NCI-H82 (cell line): ENCODE measurements around the gene RNF39.

Experiments
- DNase-seq: peaks from one replicate; lab custom pipeline; 2025; lab: John Stamatoyannopoulos, UW

Gene RNF39

DNA sequence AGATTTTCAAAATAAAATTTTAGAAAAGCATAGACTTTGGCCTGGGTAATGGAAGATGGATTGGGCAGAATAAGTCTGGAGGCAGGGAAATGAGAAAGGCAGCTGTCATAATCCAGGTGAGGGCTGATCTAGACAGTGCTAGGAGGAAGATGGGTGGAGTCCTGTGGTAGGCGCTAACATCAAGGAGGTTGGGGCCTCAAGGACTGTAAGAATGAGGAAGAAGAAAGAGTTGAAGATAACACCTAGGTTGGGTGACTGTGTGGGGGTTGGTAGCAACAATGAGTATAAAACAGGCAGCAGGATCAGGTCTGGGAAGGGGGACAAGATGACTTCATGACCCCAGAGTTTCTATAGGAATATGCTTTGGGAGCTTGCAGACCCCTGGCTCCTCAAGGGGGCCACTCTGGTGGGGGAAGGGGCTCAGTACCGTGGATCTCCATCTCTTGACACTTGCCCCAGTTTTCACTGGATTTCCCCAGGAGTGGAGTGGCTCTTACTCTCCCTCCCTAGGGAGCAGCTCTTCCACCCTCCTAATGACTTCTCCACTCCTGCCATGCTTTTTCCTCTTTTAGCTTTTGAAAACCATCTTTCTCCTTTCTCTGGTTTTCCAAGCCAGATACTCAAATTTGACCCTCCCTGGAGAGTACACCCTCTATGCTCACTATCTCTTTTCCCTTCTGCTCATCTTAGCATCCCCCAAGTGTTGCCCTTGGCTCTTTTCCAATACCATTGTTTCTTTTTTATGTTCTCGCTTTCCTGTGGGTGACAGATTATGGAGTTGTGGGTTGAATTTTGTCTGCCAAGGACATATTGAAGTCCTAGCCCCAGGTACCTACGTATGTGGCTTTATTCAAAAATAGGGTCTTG, 22.6 kb upstream of the RNF39 start:
- no peak for DNase-seq

DNA sequence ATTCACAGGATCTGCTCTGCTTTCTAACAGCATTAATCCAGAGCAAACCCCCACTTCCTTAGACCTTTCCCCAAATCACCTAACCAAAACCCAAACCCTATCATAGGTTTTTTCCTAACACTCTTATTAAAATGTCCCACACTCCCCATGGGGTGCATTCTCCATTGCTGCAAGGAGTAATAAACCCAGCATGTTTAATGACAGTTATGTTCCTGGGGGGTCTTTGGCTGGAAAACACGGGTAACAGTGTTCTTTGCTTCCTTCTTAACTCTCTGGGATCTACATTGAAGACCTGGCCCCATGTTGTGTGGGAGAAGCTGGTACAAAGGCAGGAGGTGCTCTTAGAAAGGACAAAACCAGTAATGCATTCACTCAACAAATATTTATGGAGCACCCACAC, 21.3 kb upstream of the RNF39 start:
- DNase-seq = no peak

DNA sequence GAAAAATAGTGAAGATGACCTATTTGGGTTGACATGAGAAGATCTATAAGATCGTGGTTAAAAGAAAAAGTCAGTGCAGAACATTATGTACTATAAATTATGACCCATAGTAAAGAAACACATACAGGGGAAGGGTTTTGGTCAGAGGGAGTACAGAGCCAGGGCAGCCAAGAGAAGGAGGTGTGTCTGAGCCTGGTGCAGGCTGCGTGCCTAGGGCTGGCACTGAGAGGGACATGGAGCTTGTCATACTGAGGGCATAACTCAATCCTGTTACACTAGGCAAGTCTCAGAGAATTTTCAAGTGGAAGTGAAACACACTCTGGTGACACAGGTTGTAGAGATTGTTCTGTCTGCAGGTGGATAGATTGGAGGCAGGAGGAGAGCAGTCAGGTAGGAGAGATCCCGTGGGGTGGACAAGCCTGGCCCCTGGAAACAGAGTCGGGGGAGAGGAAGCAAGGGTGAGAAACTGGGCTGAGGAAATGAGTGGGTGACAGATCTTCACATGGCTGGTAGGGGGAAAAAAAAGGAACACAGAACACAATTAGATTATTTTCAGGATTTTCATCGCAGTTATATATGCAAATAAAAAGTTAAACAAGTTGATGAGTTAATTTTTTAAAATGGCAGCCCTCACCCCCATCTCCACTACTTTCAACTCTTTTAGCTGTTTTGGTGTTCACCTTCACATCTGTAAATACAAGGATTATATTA, 18.5 kb upstream of the RNF39 start:
- no peak for DNase-seq

DNA sequence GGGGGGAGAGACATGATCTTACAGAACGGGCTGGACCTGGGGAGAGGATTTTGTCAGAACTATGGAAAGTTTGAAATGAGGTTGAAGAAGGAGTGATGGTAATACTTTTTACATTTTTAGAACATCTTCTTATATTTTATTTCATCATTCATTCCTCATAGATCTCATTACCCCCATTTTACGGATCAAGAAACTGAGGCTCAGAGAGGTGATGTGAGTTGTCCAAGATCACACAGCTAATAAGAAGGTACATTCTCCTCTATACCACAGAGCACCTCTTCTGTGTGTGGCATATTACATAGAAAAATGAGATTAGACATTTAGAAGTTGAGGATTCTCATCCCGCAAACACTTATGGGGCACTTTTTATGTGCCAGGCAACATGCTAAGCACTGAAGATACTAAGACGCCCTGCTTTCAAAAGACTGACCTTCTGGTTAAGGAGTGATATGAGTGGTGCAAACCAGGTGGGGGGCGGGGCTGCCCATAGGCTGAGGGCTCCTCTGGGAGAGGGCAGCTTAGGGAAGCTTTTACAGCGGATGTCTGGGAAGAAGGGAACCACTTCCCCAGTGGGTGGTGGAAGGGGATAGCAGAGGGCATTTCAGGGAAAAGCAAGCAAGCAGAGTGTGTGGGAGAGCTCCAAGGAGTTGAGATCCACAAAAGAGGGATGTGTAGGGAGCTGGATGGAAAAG, 17.4 kb upstream of the RNF39 start:
- DNase-seq = peak; percentile 23

DNA sequence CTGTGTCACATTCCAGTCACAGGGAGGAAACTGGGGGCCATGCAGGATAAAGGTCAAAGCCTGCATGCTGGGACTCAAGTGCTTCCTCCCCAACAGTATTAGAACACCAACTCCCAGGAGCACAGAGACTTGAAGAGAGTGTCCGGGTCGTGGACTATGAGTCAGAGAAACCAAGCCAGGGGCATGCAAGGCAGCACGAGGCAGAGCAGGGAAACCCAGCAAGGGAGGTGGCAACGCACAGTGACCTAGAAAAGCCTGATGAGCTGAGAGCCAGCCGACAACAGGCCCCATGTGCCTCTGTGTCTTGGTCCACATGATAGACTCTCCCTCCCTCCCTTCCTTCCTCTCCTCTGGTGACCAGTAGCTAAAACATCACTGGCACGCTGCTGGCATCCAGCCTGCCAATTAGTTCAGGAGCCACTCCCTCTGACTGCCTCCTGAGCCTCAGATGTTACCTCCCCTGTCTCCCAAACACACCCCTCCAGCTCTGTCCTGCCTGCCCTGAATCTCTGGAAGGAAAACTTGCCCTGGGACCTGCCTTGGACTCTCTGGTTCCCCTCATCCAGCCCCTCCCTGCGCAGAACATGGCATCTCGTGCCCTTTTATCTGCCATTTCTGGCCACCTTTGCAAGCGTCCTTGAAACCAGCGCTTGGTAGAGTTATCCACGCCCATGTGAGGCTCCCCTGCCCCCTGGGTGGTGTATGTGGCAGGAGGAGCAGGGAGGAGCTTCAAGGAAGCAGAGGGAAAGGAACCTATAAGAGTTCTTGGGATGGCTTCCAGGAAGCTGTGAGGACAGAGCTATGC, 16.2 kb upstream of the RNF39 start:
- DNase-seq = no peak

DNA sequence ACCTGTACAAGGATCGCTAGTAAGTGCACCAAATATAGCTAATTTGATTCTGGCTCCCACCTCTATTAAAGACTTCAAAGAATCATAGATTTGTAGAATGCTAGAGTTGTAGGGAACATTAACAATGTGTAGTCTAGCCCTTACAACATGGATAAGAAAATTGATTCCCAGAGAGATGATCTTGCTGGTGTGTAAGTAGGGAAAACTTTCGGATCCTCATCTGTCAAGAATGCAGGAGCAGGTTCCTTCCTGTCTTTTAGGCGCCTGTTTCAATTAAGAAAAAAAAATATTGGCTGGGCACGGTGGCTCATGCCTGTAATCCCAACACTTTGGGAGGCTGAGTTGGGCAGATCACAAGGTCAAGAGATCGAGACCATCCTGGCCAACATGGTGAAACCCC, 12.3 kb upstream of the RNF39 start:
- DNase-seq = no peak

DNA sequence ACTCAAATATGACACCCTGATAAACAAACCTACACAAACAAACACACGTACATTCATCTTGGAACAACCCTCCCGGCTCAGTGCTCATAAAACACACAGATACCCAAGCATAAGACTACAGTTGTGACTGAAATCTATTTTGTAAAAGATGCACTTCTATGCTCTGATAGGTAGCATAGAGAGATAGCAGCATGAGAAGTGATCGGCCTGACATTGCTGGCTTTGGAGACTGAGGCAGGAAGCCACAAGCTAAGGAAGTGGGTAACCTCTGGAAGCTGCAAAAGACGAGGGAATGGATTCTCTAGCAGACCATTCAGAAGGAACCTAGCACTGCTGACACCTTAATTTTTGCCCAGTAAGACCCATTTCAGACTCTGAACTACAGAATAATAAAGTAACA, 1.6 kb upstream of the RNF39 start:
- DNase-seq = no peak

DNA sequence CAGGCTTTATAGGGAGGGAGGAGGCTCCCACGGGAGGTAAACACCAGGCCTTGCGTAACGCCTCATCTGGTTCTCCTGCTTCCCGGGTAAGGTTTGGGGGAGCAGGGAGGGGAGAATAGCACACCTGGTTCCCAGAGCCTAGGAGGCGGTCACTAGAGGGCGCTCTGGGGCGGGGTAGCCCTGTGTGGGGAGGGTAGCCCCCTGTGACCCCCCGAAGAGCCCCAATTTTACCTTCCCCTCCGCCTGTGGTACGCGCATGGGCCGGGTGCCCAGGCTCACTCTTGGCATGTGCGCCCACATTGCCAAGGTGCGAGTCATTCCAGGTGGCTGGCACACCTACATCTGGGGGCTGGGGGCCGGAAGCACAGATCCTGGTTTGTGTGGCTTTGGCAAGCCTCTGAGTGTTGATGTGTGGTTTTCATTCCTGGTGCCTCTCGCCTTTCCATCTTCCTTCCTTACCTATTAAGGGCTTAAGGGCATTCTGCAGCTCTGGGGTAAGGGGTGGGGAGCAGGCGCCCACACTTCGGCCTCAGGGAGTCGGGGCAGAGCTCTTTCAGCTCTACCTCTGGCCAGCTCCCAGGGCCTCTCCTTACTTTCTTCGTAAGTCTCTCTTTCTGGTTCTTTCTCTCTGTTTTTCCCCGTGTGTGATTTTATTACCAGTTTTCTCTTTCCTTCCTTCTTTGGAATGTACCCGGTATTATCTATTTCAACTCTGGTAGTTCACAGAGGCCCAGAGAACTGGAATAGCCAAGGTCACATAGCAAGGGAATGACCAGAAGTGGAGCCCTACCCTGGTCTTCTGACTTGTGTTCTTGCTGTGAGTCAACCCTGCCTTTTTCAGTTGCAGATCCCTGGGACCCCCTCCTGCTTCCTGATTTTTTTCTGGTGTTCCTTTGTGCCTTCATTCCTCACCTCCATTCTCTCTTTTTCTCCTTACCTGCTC, 492 bp upstream of the RNF39 start:
- DNase-seq = no peak

DNA sequence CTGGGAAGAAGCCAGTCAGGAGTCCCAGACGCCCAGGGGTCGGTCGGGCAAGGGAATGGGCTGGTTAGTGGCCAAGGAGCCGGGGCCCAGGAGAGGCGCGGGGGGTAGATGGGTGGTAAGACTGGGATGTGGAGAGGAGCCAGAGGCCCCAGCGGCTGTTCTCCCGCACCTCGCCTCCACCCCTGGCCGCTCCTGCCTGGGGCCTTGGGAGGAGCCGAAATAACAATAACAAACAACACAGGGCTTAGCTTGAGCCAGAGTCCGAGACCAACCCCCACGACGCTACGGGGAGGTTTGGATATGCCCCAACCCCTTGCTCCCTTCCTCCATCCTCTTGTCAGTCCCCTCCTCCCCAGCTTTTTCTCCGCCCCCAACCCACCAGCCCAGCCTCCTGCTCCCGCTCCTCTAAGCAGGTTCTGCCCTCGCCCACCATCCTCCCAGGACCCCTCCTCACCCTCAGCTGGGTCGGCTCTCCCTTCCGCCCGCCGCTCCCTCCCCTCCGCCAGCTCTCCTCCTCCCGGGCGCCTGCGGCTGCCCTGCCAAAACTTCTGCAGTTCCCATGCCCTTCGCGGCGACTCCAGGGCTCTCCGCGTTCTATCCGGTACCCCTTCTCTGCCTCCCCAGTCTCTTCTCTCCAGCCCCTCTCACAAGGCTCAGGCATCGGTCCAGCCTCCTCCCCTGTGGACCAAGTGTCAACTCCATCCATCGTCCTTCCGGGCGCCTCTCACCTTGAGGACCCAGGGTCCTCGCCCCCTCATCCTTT, 1.1 kb downstream of the RNF39 start:
- DNase-seq = no peak

DNA sequence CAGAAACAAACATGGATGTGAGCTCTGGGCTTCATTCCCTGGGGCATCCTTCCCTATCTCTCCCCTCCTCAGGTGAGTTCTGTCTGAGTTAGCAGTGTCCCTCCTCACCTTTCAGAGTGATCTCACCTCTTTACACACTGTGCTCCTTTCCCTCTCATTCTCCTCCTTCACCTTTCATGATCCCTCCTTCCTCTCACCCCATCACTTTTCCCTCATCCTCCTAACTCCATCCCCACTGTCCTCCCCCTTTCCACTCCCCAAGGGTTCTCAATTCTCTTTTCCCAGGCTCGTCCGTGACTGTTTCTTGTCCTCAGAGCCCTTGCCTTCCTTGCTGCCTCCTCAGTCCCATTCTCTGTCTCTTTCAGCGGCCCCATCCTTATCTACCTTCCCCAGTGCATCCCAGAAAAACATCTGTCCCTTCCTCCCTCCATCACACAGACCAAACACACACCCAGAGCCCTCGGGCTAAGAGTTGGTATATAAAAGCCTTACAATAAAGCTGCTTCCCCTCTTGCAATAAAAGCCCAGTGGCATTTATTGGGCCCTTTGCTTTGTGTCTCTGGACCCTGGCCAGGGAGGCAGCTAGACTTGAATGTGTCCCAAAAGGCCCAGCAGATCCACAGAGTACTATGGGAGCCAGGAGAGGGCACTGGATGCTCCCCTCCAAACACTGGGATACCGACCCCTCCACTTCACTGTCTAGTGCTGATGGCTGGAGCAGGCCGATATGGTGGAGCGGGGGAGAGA, 1.9 kb downstream of the RNF39 start:
- DNase-seq = no peak

DNA sequence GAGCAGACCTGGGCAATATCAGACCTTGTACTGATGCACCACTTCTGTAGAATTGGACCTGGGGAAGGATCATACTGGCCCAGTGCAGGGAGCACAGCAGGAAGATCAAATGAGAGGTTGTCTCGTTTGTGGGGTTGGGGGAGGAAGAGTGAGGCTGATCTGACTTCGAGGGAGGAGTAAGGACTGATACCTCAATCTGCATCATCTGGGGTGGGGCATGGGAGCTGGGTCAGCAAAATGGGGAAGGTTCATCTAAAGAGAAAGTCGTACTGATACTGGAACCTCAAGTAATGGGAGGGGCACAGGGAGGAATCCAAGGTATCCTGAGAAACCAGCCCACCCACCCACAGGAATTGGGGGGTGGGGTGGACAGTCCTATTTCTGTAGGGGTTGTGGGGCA, 3.7 kb downstream of the RNF39 start:
- no peak for DNase-seq

DNA sequence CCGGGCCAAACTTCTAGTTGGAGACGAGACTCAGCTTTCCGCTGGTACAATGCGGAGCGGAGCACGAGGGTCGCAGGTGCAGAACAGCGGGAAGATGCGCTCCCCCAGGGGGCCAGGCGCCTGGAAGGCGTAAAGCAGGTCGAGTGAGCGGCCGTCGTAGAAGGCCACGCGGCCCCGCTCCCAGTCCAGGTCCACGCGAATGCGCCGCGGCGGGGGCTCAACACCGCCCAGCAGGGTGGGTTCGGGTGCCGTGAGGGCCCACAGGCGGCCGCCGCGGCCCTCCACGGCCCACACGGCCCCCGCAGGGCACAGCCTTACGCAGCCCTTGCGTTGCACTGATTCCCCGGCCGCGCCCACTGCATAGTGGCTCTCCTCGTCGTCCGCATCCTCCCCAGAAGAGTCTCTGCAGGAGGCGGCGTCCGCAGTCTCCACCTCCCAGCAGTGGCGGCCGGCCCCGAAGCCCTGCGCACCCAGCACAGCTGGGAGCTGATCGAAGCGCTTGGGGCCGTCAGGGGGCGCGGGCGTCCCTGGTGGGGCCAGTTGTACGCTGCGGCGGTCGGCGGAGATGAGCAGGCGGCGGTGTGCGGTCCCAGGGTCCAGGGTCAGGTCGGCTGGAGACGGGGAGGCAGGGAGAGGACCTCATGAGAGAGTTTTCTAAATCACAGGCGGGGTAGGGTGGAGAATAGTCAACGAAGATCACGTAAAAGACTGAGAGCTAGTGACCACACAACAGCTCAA, 4.3 kb downstream of the RNF39 start:
- DNase-seq = no peak

DNA sequence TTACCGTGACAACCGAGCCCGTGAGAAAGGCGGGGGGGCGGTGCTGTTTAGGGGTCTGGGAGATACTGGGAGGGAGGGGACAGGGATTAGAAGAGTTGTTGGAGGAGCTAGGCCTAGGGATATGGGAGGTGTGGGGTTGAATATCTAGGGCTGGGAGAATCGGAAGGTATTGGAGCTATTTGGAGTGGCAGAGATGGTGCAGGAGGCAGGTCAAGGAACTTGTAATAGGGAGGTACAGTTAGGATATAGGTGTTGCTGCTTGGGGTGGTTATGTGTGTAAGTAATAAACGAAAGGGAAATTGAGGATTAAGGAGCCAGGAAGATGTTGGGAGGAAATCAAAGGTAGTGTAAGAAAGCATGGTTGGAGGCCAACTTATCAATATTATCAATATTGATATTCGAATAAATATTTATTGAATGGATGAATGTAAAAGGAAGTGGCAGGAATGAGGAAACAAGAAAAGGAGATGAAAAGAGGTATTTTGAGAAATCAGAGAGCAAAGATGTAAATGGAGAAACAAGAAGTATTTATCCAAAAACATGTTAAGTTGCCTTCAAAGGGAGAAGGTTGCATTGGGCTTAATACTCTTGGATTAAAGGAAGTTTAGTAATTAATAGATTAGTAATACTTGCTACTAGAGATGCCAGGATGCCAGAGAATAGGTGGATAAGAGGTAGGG, 8.0 kb downstream of the RNF39 start:
- peak; percentile 98 for DNase-seq

DNA sequence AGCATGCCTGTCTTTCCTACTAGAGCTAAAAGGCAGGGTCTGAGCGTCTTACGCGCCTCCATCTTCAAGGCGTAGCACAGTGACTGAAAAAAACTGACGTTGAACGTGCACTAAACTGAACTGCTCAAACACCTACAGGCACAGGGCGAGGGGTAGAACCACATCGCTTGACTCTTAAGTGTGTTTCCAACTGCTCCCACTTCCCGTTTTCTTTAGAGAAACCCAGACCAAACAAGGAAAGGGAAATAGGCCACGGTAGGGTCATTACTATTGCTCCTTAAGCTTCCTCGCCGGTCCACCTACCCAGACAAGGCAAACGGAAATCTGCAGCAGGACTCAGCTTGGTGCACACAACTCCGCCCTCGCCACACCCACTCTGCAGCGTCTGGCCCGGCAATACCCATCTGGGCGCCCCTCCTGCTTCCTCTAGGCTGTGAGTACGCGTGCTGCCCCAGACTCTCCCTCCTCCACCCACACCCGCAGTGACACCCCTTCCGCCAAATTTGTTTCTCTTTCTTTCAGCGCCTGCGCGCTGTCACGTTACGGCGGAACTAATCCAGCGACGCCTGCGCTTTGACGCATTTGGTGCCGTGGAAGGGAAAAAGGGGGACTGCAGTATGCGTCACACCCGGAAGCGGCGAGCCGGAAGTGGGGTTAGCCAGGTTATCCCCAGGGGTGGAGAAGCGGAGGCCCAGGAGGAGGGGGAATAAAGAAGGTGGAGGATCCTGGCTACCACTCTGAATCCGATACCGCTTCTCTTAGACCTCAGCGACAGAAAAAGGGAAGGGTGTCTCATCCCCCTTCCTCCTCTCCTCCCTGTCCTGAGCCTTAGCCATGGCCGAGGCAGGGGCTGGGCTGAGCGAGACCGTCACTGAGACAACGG, 8.8 kb downstream of the RNF39 start, which contains the start of gene PPP1R11:
TSS of gene PPP1R11 (plus strand) at position 622 of the 883 bp plus-strand sequence. CDS start at position 835, 213 bp downstream.
- DNase-seq = peak; percentile 100

DNA sequence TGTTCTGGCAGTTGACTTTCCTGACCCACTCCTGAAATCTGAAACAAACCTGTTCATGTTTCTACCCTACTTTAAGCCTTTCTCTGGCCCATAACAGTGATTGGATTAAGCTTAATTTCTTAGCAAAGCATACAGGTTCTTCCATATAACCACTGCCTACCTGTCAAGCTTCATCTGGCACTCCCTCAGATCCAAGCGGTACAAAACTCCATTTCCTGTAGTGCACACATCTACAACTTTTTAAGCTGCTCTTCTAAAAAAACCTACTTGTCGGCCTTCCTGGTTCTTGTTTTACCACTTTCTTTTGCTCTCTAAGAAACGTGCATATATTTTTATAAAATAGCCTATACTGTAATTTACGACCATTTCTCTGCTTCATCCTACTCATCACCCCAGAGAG, 9.5 kb downstream of the RNF39 start:
- DNase-seq = peak; percentile 40

DNA sequence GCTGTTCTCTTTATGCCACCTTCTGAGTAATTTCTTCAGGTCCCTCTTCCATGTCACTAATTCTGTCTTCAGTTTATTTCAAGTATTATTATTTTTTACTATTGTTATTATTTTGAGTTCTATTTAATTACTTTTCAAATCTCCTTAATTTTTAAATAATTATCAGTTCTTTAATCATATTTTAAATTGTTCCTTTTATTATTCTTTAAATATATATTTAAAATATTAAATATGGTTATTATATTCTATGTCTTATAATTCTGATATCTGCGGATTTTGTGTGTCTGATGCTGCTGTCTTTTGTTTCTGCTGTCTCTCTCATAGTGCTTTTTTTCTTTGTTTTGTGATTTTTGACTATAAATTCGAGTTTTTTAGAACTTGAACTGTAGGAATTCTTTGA, 12.3 kb downstream of the RNF39 start:
- DNase-seq = no peak
